K562 (cell line): ENCODE data around the gene SRSF1. TPM values are rescaled to one million over a fixed set of nuclear protein-coding genes. Genes with fewer than 3 reads are reported as not detected.

Experiments used
- ATAC-seq: fragments of 200-7000 bp; cut with Tn5 transposase; 3 replicates; pipeline ENCODE4 v1.9.1; 2020; ENCODE audit warnings: moderate library complexity
- BruUV-seq: library from RNA; stranded (reverse); fragments of 400-500 nt; replicated peaks from 2 replicates; lab custom pipeline; 2021; lab: Mats Ljungman, UMichigan
- CTCF ChIA-PET: fragments of 300-600 bp; formaldehyde crosslinking; extraction: SDS; loops from one replicate; lab custom pipeline; 2021; ENCODE audit warnings: low intra/inter-chr PET ratio; lab: Yijun Ruan, JAX
- POLR2A ChIA-PET: fragments of 300-600, 350-650 bp; sonication (Branson Sonifier 250); formaldehyde crosslinking; extraction: SDS; loops from one replicate; lab custom pipeline; 2021; ENCODE audit warnings: antibody characterized with exemption, inconsistent platforms; lab: Yijun Ruan, JAX
- DNase-seq, 4 experiments: peaks; one replicate each; pipeline versions ENCODE4 v3.0.0 to v3.0.0-alpha.2; 2011 to 2018; ENCODE audit warnings: low spot score in 3 of 4, mixed read lengths in 3 of 4; ENCODE audit errors: extremely low read depth in 1 of 4
- FAIRE-seq: peaks from 2 replicates; lab custom pipeline; 2011; peaks lifted over from hg19 to GRCh38; lab: Jason Lieb, UNC
- H2AFZ ChIP-seq: 2 replicates; pipeline ENCODE4 v1.6.0; 2011; ENCODE audit warnings: low read depth, low read length, control low read depth, inconsistent platforms
- H3K27ac ChIP-seq: fragments of 200-600 bp; 3 replicates; pipeline ENCODE4 v1.8.0; 2011; ENCODE audit warnings: low read depth, mild to moderate bottlenecking, control low read depth, inconsistent platforms, low read length, moderate library complexity, mixed read lengths; ENCODE audit errors: extremely low read depth
- H3K27me3 ChIP-seq, 2 experiments: fragments of 300-600 bp in 1 of 2; 2 replicates in 1 of 2; 3 replicates in 1 of 2; pipeline versions ENCODE4 v1.6.0 to v1.8.0; 2011; ENCODE audit warnings: inconsistent platforms in 2 of 2, low read length in 2 of 2, mild to moderate bottlenecking in 1 of 2, mixed read lengths in 1 of 2, moderate library complexity in 1 of 2; ENCODE audit not compliant: control insufficient read depth in 2 of 2, insufficient read depth in 2 of 2
- H3K36me3 ChIP-seq: fragments of 300-600 bp; 3 replicates; pipeline ENCODE4 v1.8.0; 2011; ENCODE audit warnings: mild to moderate bottlenecking, low read length, inconsistent platforms; ENCODE audit not compliant: control insufficient read depth, insufficient read depth
- H3K4me1 ChIP-seq, 2 experiments: fragments of 200-600 bp in 1 of 2; replicated peaks in 1 of 2; 2 replicates in 1 of 2; 3 replicates in 1 of 2; pipeline versions ENCODE4 v1.5.1 to v1.8.0; 2011; ENCODE audit warnings: inconsistent platforms in 2 of 2, low read length in 2 of 2, mild to moderate bottlenecking in 1 of 2, mixed read lengths in 1 of 2, moderate library complexity in 1 of 2; ENCODE audit not compliant: control insufficient read depth in 2 of 2, insufficient read depth in 2 of 2
- H3K4me2 ChIP-seq: 2 replicates; pipeline ENCODE4 v1.6.1; 2011; ENCODE audit warnings: low read length, control low read depth, inconsistent platforms, mixed read lengths; ENCODE audit not compliant: insufficient read depth
- H3K4me3 ChIP-seq: fragments of 200-600 bp; sonication (generic), shearing (Covaris generic); 2 replicates; pipeline ENCODE4 v1.5.1; 2016; ENCODE audit warnings: control low read depth, inconsistent platforms
- H3K79me2 ChIP-seq: fragments of 200-600 bp; 3 replicates; pipeline ENCODE4 v1.8.0; 2011; ENCODE audit warnings: low read length, inconsistent platforms; ENCODE audit not compliant: control insufficient read depth, insufficient read depth
- H3K9ac ChIP-seq, 2 experiments: 2 replicates each; pipeline versions ENCODE4 v1.6.0 to v1.6.1; 2011; ENCODE audit warnings: low read depth in 2 of 2, low read length in 2 of 2, control low read depth in 1 of 2, inconsistent platforms in 1 of 2, mild to moderate bottlenecking in 1 of 2, mixed read lengths in 1 of 2; ENCODE audit not compliant: insufficient read depth in 1 of 2
- H3K9me1 ChIP-seq: one replicate; pipeline ENCODE4 v1.6.0; 2011; ENCODE audit warnings: inconsistent platforms, mild to moderate bottlenecking, low read length, moderate library complexity; ENCODE audit not compliant: control insufficient read depth, insufficient read depth
- H3K9me3 ChIP-seq: replicated peaks from 2 replicates; pipeline ENCODE4 v1.5.1; 2011; ENCODE audit warnings: low read depth, low read length, inconsistent platforms; ENCODE audit not compliant: control insufficient read depth, insufficient read depth
- H4K20me1 ChIP-seq: replicated peaks from 2 replicates; pipeline ENCODE4 v1.6.1; 2011; ENCODE audit warnings: low read length, inconsistent platforms, mixed read lengths; ENCODE audit not compliant: control insufficient read depth, insufficient read depth
- ARID1B ChIP-seq: fragments of 450-650 bp; IDR thresholded peaks from 2 replicates; pipeline ENCODE4 v1.6.1; 2016; ENCODE audit warnings: antibody characterized with exemption, mild to moderate bottlenecking, inconsistent platforms
- BHLHE40 ChIP-seq: IDR thresholded peaks from 2 replicates; pipeline ENCODE4 v1.6.1; 2011; ENCODE audit warnings: low read length, improper control_type of control experiment
- GTF2E2 ChIP-seq: fragments of 200-800 bp; sonication (Bioruptor generic); IDR thresholded peaks from 2 replicates; pipeline ENCODE4 v1.6.1; 2016; ENCODE audit warnings: missing genetic modification characterization, missing compliant biosample characterization
- KDM1A ChIP-seq, 2 experiments: fragments of 450-650 bp; IDR thresholded peaks; 2 replicates each; pipeline ENCODE4 v1.6.1; 2016; ENCODE audit warnings: mild to moderate bottlenecking in 2 of 2
- KDM5B ChIP-seq: fragments of 200-600 bp; sonication (generic); IDR thresholded peaks from 2 replicates; pipeline ENCODE4 v1.6.1; 2012; ENCODE audit warnings: low read depth, mild to moderate bottlenecking, moderate library complexity, low read length, control low read depth, inconsistent platforms; ENCODE audit not compliant: insufficient replicate concordance
- POLR2A ChIP-seq: fragments of 450-650 bp; conservative IDR thresholded peaks from 2 replicates; pipeline ENCODE4 v1.6.1; 2016
- POLR2AphosphoS2 ChIP-seq: IDR thresholded peaks from 2 replicates; pipeline ENCODE4 v1.6.1; 2012; ENCODE audit warnings: low read length, improper control_type of control experiment
- POLR2G ChIP-seq: fragments of 200-400 bp; formaldehyde crosslinking; IDR thresholded peaks from 2 replicates; pipeline ENCODE4 v1.6.1; 2017; ENCODE audit warnings: low read depth, mild to moderate bottlenecking, antibody characterized with exemption, low read length, moderate library complexity
- RBM22 ChIP-seq: fragments of 200-400 bp; formaldehyde crosslinking; IDR thresholded peaks from 2 replicates; pipeline ENCODE4 v1.6.1; 2018; ENCODE audit warnings: low read length, low read depth; ENCODE audit not compliant: poor library complexity, severe bottlenecking
- SMAD1 ChIP-seq: fragments of 150-350 bp; IDR thresholded peaks from 2 replicates; pipeline ENCODE4 v1.6.1; 2014; ENCODE audit warnings: low read length, low read depth; ENCODE audit not compliant: partially characterized antibody
- STAG1 ChIP-seq: sonication (generic); formaldehyde crosslinking; IDR thresholded peaks from 2 replicates; pipeline ENCODE4 v1.5.0; 2020; ENCODE audit warnings: missing genetic modification reagents, borderline replicate concordance
- SUPT5H ChIP-seq: fragments of 450-650 bp; IDR thresholded peaks from 2 replicates; pipeline ENCODE4 v1.6.1; 2016
- THRAP3 ChIP-seq: fragments of 450-650 bp; IDR thresholded peaks from 2 replicates; pipeline ENCODE4 v1.6.1; 2016; ENCODE audit warnings: mild to moderate bottlenecking, inconsistent platforms, borderline replicate concordance
- ZNF12 ChIP-seq: sonication (generic); formaldehyde crosslinking; IDR thresholded peaks from 2 replicates; pipeline ENCODE4 v1.4.0; 2020; ENCODE audit warnings: mild to moderate bottlenecking, missing genetic modification reagents
- ZNF124 ChIP-seq: sonication (generic); formaldehyde crosslinking; IDR thresholded peaks from 2 replicates; pipeline ENCODE4 v1.8.1; 2022; ENCODE audit warnings: missing genetic modification reagents
- ZSCAN32 ChIP-seq: fragments of 450-650 bp; formaldehyde crosslinking; IDR thresholded peaks from 2 replicates; pipeline ENCODE4 v1.4.0; 2020; ENCODE audit warnings: mild to moderate bottlenecking, moderate library complexity
- WGBS: fragments of 100-300 bp; shearing (Covaris generic); methylation state at CpG from one replicate; pipeline ENCODE4 v1.1.6; 2016; ENCODE audit warnings: low coverage, mixed read lengths; ENCODE audit not compliant: insufficient coverage; ENCODE audit errors: missing lambda C conversion rate; 5-methylcytosine and 5-hydroxymethylcytosine counted together
- in situ Hi-C: fragments of 300-500 bp; cut with MboI; formaldehyde crosslinking; loops from 4 replicates; pipeline ENCODE4 v1.15.0; 2018; ENCODE audit warnings: inconsistent platforms, mixed read lengths
- intact Hi-C: fragments of 100-400 bp; cut with micrococcal nuclease; formaldehyde crosslinking; loops from 2 replicates; pipeline ENCODE4 v1.14.2; 2022
- polyA plus RNA-seq, 8 experiments: library from polyadenylated mRNA; depleted of rRNA in 4 of 8; stranded (reverse) in 5 of 8; unstranded in 3 of 8; fragments of >200 nt; fragmentation: Nextera tagmentation in 2 of 8; fragmentation: Illumina TruSeq in 1 of 8; extraction: Ambion mirVana in 2 of 8; extraction: Trizol in 1 of 8; gene quantifications; 2 replicates each; pipeline versions ENCODE4 v1.2.1 to v1.2.3, GENCODE V29; 2011 to 2014; ENCODE audit warnings: inconsistent platforms in 1 of 8, missing spikeins in 1 of 8
- total RNA-seq, 7 experiments: library from RNA; depleted of rRNA in 6 of 7; stranded (reverse); fragments of >200 nt in 6 of 7; fragmentation: Illumina TruSeq in 2 of 7; extraction: Trizol in 2 of 7; gene quantifications; 2 replicates each; pipeline versions ENCODE4 v1.2.1 to v1.2.3, GENCODE V29; 2011 to 2021; ENCODE audit warnings: low replicate concordance in 1 of 7
- TF ChIP-seq, protein P1 (sequence below), 2 experiments: fragments of 450-650 bp in 1 of 2; IDR thresholded peaks; 2 replicates each; pipeline ENCODE4 v1.6.1; 2011 to 2017; ENCODE audit warnings: low read depth in 2 of 2, antibody characterized with exemption in 1 of 2, borderline replicate concordance in 1 of 2, low read length in 1 of 2, mild to moderate bottlenecking in 1 of 2, mixed read lengths in 1 of 2; ENCODE audit not compliant: control insufficient read depth in 1 of 2
- TF ChIP-seq, protein P2 (sequence below): fragments of 450-650 bp; IDR thresholded peaks from 2 replicates; pipeline ENCODE4 v1.6.1; 2018; ENCODE audit warnings: mild to moderate bottlenecking, low read depth; ENCODE audit not compliant: partially characterized antibody

The SRSF1 gene
- total and polyA plus RNA-seq, 9 of the 15 experiments (the other 6 are each of a cell fraction or from before 2014, with no cell fraction given): 77.8 to 559 (median 442) TPM

DNA sequence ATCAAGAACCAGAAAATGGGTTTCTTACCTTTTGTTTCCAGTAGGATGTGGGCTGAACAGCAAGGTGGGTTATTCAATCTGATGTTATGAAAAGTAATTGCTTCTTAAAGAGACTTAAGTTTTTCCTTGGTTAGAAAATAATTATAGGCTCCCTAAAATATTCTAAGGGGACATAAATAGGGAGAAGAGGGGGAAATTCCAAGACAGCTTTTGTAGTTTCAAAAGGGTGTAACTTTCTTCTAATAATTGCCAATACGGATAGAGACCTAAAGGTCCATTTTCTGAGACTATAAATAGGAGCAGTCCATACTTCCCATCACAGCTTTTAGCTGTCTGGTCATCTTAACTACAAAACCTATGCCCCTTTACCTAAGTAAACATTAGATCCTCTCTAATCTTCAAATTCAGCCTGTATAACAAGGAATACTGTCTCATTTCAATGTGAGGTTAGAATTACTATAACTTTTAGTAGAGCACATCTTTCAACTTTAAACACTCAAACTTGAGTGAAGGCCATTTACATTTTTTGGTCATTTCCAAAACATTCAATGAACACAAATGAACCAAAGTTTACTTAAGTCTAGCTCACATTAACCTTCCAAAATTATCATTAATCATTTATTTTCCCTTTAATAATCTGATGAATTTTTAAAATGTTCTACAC, 5.5 kb downstream of the SRSF1 start:
- Histone ChIP-seq H3K9ac (no peak overlapping the region; a peak in 1 of 4 replicates), H2AFZ (no peak overlapping the region), H3K4me2 (no peak overlapping the region), H3K79me2 (peaks cover 53% of the 10 kb centered on the region), H3K27ac (no peak overlapping the region), H3K36me3 (peaks cover 88% of the 10 kb centered on the region), H3K4me1 (peaks cover 0 to 19% of the 10 kb centered on the region in 2 experiments; a peak in 2 of 5 replicates), H3K27me3 (no peaks in the 10 kb centered on the region), H4K20me1 (peaks cover 38% of the 10 kb centered on the region), H3K9me1 (peaks cover 3% of the 10 kb centered on the region), H3K4me3 (no peak overlapping the region), H3K9me3 (no peaks in the 10 kb centered on the region)
- DNase-seq (no peak), ATAC-seq (no peak), FAIRE-seq (no peak)
- intact Hi-C loops (no loop called here), in situ Hi-C loops (no loop called here)
- BruUV-seq: no TSS peak
- WGBS: 92% methylated on average over 1 of the region's 1 CpG
- CTCF ChIA-PET: no interaction called here
- POLR2A ChIA-PET: interaction anchor here (0.6 to 2.8 kb wide), 6 partner anchors 8 to 265 kb away, joined by 3 to 10 read pairs (median 4); no protein-coding TSS in a partner anchor
- peak; percentile 64 for TF ChIP-seq RBM22
- TF ChIP-seq BHLHE40: no peak
- no peak for TF ChIP-seq ZNF12 (CRISPR knock-in tag)
- TF ChIP-seq, protein P1, sequence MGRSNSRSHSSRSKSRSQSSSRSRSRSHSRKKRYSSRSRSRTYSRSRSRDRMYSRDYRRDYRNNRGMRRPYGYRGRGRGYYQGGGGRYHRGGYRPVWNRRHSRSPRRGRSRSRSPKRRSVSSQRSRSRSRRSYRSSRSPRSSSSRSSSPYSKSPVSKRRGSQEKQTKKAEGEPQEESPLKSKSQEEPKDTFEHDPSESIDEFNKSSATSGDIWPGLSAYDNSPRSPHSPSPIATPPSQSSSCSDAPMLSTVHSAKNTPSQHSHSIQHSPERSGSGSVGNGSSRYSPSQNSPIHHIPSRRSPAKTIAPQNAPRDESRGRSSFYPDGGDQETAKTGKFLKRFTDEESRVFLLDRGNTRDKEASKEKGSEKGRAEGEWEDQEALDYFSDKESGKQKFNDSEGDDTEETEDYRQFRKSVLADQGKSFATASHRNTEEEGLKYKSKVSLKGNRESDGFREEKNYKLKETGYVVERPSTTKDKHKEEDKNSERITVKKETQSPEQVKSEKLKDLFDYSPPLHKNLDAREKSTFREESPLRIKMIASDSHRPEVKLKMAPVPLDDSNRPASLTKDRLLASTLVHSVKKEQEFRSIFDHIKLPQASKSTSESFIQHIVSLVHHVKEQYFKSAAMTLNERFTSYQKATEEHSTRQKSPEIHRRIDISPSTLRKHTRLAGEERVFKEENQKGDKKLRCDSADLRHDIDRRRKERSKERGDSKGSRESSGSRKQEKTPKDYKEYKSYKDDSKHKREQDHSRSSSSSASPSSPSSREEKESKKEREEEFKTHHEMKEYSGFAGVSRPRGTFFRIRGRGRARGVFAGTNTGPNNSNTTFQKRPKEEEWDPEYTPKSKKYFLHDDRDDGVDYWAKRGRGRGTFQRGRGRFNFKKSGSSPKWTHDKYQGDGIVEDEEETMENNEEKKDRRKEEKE (IDR thresholded peaks at IDR 0.05; ENCODE audit: borderline replicate concordance in 1 of 2, control insufficient read depth in 1 of 2, low read depth in 2 of 2, low read length in 1 of 2): peak in 1 of 2 experiments; percentile 65; a peak in 1 of 4 replicates
- TF ChIP-seq SUPT5H: peak; percentile 59
- peak; percentile 64 for TF ChIP-seq POLR2G
- TF ChIP-seq, protein P2, sequence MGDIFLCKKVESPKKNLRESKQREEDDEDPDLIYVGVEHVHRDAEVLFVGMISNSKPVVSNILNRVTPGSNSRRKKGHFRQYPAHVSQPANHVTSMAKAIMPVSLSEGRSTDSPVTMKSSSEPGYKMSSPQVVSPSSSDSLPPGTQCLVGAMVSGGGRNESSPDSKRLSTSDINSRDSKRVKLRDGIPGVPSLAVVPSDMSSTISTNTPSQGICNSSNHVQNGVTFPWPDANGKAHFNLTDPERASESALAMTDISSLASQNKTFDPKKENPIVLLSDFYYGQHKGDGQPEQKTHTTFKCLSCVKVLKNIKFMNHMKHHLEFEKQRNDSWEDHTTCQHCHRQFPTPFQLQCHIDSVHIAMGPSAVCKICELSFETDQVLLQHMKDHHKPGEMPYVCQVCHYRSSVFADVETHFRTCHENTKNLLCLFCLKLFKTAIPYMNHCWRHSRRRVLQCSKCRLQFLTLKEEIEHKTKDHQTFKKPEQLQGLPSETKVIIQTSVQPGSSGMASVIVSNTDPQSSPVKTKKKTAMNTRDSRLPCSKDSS: no peak
- TF ChIP-seq KDM1A (IDR thresholded peaks at IDR 0.05): no peak
- TF ChIP-seq KDM5B: peak; percentile 51
- TF ChIP-seq POLR2AphosphoS2: peak; percentile 28; the same call in 1 of the 2 replicates
- 0 out of 2 replicates have a peak, but pooled peaks have one; percentile 25 for TF ChIP-seq GTF2E2
- TF ChIP-seq SMAD1: no peak
- TF ChIP-seq ZSCAN32 (CRISPR knock-in tag): no peak
- TF ChIP-seq POLR2A: peak; percentile 39; the same call in 1 of the 2 replicates
- no peak for TF ChIP-seq ZNF124 (CRISPR knock-in tag)
- 0 out of 2 replicates have a peak, but pooled peaks have one; percentile 17 for TF ChIP-seq THRAP3
- no peak for TF ChIP-seq STAG1
- no peak for TF ChIP-seq ARID1B
- TF ChIP-seq, all 486 proteins: peak for 9
